Amygdala (tissue), 56 donors: Measurements from ENCODE around the gene ZRANB2.

ENCODE experiments used
- DNase-seq, 56 donors: peaks; one replicate each; lab custom pipeline; 2025; lab: John Stamatoyannopoulos, UW

The ZRANB2 gene

DNA sequence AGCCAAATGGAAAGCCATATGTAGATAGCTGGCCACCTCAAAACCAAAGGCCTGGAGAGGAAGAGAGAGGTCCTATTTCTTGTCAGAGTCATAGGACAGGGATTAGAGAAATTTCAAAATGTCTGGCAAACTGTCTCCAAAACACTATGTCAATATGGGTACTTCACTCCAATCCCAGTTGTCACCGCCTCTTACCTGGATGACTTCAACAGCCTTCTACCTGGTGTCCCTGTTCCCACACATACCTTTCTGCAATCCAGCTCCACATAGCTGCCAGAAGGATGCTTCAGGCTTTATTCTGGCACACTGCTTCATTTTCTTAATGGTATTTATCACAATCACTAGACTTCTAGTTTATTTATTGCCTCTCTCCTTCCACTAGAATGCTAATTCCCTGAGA is 47.7 kb downstream of the ZRANB2 start:
- no peak for DNase-seq

GRCh38 chr1:71031426-71031825 is 49.4 kb downstream of the ZRANB2 start:
- DNase-seq: no peak

- no peak for DNase-seq
Measured at GRCh38 chr1:71030026-71030425, 50.8 kb downstream of the ZRANB2 start.

GRCh38 chr1:71028981-71029380 is 51.9 kb downstream of the ZRANB2 start:
- no peak for DNase-seq

DNA sequence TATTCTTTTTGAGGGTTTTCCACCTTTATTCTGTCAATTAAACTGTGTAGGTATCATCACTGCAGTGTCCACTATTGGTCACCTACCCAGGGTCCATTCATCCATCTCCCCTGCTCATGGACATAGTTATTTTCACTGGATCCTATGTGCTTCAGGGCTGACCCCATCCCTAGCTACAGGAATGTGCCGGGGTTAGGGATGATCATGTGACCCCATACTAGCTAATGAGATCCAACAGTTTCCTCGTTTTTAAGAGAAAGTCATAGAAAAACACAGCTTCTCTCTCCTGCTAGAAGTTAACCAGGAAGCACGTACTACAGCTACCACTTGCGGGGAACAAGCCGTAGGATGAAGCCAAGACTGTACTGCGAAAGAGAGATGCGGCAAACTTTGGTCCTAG is 52.8 kb downstream of the ZRANB2 start:
- no peak for DNase-seq

- DNase-seq: no peak
Measured at GRCh38 chr1:71026093-71026492, 54.7 kb downstream of the ZRANB2 start.

GRCh38 chr1:71023515-71023914 is 57.3 kb downstream of the ZRANB2 start:
- no peak for DNase-seq

GRCh38 chr1:71019233-71019969 is 61.4 kb downstream of the ZRANB2 start:
- peak in 9 of 56 donors; percentile 1 to 20 (median 5) for DNase-seq

GRCh38 chr1:71018791-71019190 is 62.0 kb downstream of the ZRANB2 start:
- DNase-seq: no peak

DNA sequence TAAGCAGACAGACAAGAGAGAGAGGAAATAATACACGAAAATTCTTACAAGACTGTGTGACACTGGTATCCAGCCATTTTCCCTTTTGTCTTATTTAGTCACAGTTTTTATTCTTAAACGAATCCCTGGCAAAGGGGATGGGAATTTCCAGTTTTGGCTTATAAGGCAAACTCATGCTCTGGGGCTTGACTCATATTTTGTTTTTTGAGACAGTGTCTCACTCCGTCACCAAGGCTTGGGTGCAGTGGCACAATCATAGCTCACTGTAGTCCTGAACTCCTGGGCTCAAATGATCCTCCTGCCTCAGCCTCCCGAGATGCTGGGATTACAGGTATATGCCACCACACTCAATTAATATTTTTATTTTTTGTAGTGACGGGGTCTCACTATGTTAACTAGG is 65.1 kb downstream of the ZRANB2 start:
- DNase-seq: no peak

DNA sequence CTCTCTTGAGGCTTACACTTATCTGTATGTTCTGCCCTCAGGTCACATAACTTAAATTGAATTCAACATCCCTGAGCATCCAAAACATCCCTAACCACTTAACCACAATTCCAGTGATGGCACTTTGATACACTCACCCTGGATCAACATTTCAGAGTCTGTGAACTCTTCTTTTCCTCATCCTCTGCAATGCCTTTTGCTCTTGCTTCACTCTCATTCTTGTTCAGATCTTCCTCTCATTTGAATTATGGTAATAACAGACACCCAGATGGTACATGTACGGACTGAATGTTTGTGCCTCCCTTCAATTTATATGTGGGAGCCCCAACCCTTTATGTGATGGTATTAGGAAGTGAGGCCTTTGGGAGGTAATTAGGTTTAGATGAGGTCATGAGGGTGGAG is 66.7 kb downstream of the ZRANB2 start:
- DNase-seq: no peak
